Memory B cell (primary cell): ENCODE data around the gene RAPGEF4.

Source experiments
- ATAC-seq: fragments of 150-1000 bp; cut with Tn5 transposase; 2 replicates; pipeline ENCODE4 v1.10.0; 2021; ENCODE audit warnings: low read depth, mild to moderate bottlenecking, moderate library complexity
- DNase-seq, 2 donors: peaks; one replicate each; pipeline ENCODE4 v3.0.0; 2022; ENCODE audit warnings: low spot score in 2 of 2
- H3K27ac Mint-ChIP-seq: one replicate; pipeline ENCODE4 v1.8.0; 2022; ENCODE audit warnings: mild to moderate bottlenecking, moderate library complexity, mixed read lengths
- H3K27me3 Mint-ChIP-seq: one replicate; pipeline ENCODE4 v1.8.0; 2022; ENCODE audit warnings: mixed read lengths
- H3K36me3 Mint-ChIP-seq: one replicate; pipeline ENCODE4 v1.8.0; 2022; ENCODE audit warnings: mild to moderate bottlenecking, mixed read lengths
- H3K4me1 Mint-ChIP-seq: one replicate; pipeline ENCODE4 v1.8.0; 2022; ENCODE audit warnings: mixed read lengths
- H3K4me3 Mint-ChIP-seq: one replicate; pipeline ENCODE4 v1.8.0; 2022; ENCODE audit warnings: mild to moderate bottlenecking, moderate library complexity, mixed read lengths
- H3K9me3 Mint-ChIP-seq: one replicate; pipeline ENCODE4 v1.8.0; 2022; ENCODE audit warnings: mixed read lengths

Gene RAPGEF4

DNA sequence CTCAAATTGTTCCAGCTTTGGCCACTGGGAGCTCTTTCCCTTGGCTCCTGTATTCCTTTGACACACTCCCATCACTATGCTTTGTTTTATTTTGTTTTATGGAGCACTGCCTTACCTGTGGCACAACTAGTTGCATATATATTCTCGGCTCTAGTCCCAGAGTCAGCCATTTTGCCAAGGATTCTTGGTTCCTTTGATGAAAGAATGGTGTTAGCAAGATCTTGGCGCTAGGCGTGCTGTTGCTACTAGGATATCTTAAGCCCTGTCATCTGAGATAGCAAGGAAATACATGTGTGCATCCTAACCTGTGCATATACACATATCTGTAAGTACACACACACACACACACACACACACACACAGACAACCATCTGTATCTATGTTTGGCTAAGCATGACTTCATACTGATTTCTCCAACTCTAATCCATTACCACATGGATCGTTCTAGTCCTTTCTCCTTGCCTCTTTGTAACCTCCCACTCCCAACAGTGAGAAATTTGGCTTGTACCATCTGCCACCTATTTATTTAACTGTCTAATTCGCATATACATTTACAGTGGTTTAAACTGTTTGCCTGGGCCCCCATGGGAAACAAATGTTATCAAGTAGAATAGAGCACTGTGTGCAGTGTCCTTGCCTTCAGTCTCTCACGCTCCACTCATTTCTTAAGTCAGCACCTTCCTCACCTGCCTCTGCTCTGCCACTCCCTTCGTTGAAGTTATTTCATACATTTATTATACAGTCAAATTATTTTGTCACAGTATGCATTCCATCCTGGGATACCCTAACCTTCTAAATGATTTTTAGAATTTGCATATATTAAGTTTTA lies 202.5 kb downstream of the RAPGEF4 start:
- H3K9me3 Mint-ChIP-seq: no peaks in the 10 kb centered on the region
- no peaks in the 10 kb centered on the region for H3K4me1 Mint-ChIP-seq
- H3K36me3 Mint-ChIP-seq: no peaks in the 10 kb centered on the region
- no peak overlapping the region for H3K4me3 Mint-ChIP-seq
- no peak overlapping the region for H3K27ac Mint-ChIP-seq
- H3K27me3 Mint-ChIP-seq: peaks cover 13% of the 10 kb centered on the region
- no peak for DNase-seq
- no peak for ATAC-seq

DNA sequence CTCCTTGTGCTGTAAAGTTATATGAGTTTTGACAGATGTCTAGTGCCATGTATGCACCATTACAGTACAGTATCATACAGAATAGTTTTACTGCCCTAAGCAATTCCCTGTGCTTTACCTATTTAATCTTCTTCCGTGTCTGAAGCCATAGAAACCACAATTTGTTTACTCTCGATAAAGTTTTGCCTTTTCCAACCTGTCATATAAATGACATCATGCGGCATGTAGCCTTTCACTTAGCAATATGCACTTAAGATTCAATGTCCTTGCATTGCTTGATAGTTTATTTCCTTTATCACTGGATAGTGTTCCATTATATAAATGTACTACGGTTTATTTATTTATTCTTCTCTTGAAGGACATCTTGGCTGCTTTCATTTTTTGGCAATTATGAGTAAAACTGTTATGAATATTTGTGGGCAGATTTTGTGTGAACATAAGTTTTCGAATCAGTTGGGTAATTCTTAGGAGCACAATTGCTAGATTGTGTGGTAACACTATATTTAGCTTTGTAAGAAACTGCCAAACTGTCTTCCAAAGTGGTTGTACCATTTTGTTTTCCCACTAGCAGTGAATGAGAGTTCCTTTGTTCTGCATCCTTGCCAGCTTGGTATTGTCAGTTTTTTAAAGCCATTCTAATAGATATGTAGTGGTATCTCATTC lies 203.2 kb downstream of the RAPGEF4 start:
- H3K27me3 Mint-ChIP-seq: peaks cover 12% of the 10 kb centered on the region
- ATAC-seq (no peak), DNase-seq (no peak)
- no peaks in the 10 kb centered on the region for H3K36me3 Mint-ChIP-seq
- no peak overlapping the region for H3K4me3 Mint-ChIP-seq
- no peaks in the 10 kb centered on the region for H3K9me3 Mint-ChIP-seq
- no peaks in the 10 kb centered on the region for H3K4me1 Mint-ChIP-seq
- H3K27ac Mint-ChIP-seq: no peak overlapping the region

DNA sequence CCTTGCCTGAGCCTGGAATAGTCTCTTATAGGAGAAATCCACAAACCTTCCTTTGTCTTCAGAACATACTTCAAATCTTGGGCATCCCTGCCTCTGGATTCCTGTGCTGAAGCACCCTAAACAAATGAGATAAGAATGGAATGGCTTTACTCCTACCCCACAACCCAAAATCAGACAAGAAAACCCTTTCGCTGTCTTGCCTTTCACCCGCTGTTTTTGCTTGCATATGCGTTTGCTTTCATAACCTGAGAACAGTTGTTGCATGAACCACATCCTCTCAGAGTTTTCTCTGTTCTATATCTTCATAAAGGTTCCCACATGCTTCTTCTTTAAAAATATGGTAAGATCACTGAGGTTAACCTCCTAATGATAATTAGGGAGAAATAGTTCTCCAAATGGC lies 207.9 kb downstream of the RAPGEF4 start:
- H3K4me3 Mint-ChIP-seq: no peak overlapping the region
- no peaks in the 10 kb centered on the region for H3K36me3 Mint-ChIP-seq
- peaks cover 1% of the 10 kb centered on the region for H3K9me3 Mint-ChIP-seq
- ATAC-seq: no peak
- H3K27me3 Mint-ChIP-seq: peaks cover 11% of the 10 kb centered on the region
- no peak for DNase-seq
- no peaks in the 10 kb centered on the region for H3K4me1 Mint-ChIP-seq
- no peak overlapping the region for H3K27ac Mint-ChIP-seq

DNA sequence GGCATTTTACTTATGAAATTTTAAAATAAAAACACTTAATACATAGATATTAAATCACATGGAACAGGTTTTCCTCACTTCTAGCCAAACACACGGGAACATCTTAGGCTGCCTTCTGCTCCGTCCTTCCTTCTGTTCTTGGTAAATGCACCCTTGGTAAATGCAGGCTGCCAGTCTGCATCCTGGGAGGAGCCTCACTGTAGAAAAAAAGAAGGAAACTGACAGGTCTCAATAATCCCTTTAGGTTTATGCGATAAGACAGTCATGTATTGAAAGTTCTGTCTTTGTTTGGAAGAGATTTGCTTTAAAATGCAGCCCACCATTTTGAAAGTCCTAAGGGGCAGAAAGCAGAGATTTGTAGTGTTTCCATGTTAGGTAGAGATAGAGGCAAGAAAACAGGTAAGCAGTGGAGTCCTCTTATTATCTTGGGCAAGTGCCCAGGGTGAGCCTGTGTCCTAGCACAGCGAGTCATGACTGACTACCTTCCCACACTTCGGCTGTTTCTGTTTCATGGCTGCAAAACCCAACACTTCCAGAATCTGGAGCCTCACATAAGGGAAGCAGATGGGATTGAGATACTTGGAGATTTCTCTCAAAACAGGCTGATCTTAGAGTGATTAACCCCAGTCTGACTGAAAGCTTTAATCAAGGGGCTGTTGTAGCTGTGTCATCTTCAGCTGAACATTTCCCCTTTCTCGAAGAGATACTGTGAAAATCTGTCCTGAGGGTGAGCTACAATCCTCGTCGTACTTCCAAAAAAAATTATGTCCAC lies 208.6 kb downstream of the RAPGEF4 start:
- Mint-ChIP-seq H3K27ac (no peak overlapping the region), H3K9me3 (peaks cover 1% of the 10 kb centered on the region), H3K4me1 (no peaks in the 10 kb centered on the region), H3K4me3 (no peak overlapping the region), H3K36me3 (no peaks in the 10 kb centered on the region), H3K27me3 (peaks cover 11% of the 10 kb centered on the region)
- no peak for DNase-seq
- no peak for ATAC-seq

DNA sequence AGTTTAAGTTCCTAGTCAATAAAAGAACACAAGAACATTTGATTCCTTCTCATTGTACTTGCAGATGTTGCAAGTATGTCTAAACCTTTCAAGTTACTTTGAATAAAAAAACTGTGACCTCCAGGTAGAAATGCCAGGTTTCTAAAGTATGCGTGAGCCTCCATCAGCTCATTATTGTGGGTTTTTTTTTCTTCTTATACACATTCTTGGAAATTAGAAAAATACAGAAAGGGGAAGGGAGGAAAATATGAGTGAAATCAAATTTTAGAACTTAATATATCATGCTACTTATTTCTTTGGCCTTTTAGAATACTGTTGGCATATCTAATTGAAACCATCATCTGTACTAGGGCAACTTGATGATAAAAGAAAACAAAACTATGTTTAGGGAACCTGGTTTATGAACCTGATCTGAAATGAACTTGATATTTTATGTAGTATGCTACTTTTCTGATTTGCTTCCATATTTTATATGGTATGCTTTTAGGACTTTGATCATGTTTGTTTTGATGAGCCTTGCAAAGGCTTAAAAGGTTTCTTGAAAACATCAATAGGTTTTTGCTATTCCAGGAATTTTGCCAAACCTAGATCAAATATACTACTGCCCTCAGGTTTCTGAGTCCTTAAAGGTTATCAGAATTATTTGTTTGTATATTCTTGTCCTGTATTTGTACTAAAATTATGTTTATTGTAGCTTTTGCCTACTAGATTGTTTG lies 209.3 kb downstream of the RAPGEF4 start:
- Mint-ChIP-seq H3K36me3 (no peaks in the 10 kb centered on the region), H3K9me3 (peaks cover 1% of the 10 kb centered on the region), H3K27me3 (peaks cover 9% of the 10 kb centered on the region)

DNA sequence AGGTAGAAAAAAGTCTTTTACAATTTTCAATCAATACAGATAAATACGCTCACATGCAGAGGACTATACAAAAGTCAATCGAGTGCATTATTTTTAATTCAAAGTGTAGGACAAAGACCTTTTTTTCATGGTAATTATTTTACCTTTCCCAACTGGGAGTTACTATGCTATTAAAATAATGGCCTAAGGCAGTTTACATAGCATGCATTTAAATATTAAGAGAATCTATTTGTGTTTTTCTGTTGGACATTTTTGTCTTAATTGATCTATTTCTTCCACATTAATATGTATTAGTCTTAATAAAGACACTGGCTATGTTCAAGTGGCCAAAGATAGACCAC lies 209.8 kb downstream of the RAPGEF4 start:
- H3K27me3 Mint-ChIP-seq: peaks cover 9% of the 10 kb centered on the region
- no peak overlapping the region for H3K4me3 Mint-ChIP-seq
- H3K36me3 Mint-ChIP-seq: no peaks in the 10 kb centered on the region
- no peak for DNase-seq
- H3K27ac Mint-ChIP-seq: no peak overlapping the region
- ATAC-seq: no peak
- no peaks in the 10 kb centered on the region for H3K4me1 Mint-ChIP-seq
- peaks cover 1% of the 10 kb centered on the region for H3K9me3 Mint-ChIP-seq

More for the DNA sequence above, 209.3 kb downstream of the RAPGEF4 start:
- ATAC-seq: no peak
- H3K4me3 Mint-ChIP-seq: no peak overlapping the region
- no peaks in the 10 kb centered on the region for H3K4me1 Mint-ChIP-seq
- no peak overlapping the region for H3K27ac Mint-ChIP-seq
- no peak for DNase-seq

DNA sequence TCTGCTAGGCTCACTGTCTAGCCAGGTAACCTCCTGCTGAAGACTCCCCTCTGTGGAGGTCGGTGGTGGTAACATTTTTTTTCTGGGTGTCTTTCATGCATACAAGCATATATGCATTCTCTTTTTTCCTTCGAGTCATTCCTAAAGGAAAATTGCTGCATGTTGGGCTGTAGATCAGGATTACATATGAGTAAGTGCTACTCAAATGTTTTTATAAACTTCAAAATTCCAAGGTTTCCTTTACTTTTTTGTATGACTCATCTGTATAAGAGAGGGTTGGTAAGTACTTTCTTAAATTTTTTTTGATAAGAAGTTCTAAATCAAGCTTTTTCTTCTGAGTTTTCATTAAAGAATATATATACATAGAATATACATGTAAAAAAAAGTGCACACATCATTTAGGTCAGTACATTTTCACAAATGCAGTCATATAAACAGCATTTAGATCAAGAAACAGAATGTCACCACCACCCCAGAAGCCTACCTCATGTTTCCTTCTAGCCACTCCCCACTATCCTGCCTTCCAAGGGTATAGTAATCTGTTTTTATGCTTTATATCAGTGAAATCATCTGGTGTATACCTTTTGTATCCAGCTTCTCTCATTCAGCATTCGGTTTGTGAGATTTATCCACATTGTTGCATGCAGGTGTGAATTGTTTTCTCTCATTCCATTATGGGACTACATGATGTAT lies 212.0 kb downstream of the RAPGEF4 start:
- H3K27me3 Mint-ChIP-seq: peaks cover 13% of the 10 kb centered on the region
- no peak for ATAC-seq
- peaks cover 1% of the 10 kb centered on the region for H3K9me3 Mint-ChIP-seq
- H3K4me1 Mint-ChIP-seq: no peaks in the 10 kb centered on the region
- DNase-seq: no peak
- H3K27ac Mint-ChIP-seq: no peak overlapping the region
- H3K36me3 Mint-ChIP-seq: no peaks in the 10 kb centered on the region
- H3K4me3 Mint-ChIP-seq: no peak overlapping the region

DNA sequence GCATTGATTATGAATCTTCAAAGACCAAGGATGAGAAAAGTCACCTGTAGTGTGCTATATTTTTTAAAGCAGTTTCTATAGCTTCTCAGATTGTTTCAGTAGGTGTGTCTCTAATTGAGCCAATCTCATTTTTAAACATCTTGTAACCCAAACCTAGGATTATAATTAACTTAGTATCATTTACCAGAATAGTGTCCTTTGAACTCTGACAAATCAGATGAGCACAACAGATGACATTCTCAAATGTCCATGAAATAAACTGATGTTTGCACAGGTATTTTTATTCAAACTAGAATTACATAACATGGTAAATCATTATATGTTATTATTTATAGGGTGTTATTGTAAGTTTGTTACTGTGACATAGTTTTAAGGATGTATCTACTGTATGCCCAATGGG lies 213.9 kb downstream of the RAPGEF4 start:
- no peak overlapping the region for H3K4me3 Mint-ChIP-seq
- peaks cover 1% of the 10 kb centered on the region for H3K9me3 Mint-ChIP-seq
- H3K27me3 Mint-ChIP-seq: peaks cover 10% of the 10 kb centered on the region
- H3K36me3 Mint-ChIP-seq: no peaks in the 10 kb centered on the region
- H3K27ac Mint-ChIP-seq: no peak overlapping the region
- H3K4me1 Mint-ChIP-seq: no peaks in the 10 kb centered on the region
- DNase-seq (no peak), ATAC-seq (no peak)

DNA sequence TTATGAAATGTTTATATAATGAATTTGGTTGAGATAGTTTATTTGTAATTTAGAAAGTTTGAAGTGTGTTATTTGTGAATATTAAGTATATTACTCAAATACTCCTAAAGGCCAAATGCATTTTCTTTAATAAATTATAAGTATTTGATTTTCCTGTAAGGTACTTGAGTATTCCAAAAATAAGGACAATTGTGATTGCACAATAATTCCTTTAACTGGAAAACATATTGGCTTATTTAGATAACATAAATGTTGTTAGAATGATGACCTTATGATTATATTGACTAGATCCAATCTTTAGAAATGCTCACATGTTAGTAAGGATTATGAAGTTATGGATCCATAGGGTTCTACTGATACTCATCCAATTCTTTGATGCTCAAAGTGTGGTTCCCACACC lies 214.9 kb downstream of the RAPGEF4 start:
- ATAC-seq (no peak), DNase-seq (no peak)
- H3K36me3 Mint-ChIP-seq: no peaks in the 10 kb centered on the region
- H3K4me1 Mint-ChIP-seq: no peaks in the 10 kb centered on the region
- peaks cover 10% of the 10 kb centered on the region for H3K27me3 Mint-ChIP-seq
- no peak overlapping the region for H3K27ac Mint-ChIP-seq
- no peak overlapping the region for H3K4me3 Mint-ChIP-seq
- peaks cover 1% of the 10 kb centered on the region for H3K9me3 Mint-ChIP-seq

DNA sequence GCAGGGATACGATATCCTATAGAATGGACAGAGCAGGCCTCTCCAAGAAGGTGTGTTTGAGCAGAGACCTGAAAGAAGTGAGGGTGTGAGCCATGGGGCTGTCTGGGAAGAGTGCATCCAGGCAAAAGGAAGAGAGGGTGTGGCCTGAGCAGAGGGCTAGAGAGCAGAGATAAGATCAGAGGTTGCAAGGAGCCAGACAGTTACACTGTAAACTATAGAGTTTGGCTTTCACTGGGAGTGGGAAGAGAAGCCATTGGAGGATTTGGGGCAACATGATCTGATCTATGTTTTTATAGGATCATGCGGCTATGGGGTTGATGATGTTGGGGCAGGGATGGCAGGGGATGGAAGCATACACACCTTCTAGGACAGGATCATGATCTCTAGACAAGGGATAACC lies 215.9 kb downstream of the RAPGEF4 start:
- no peak overlapping the region for H3K4me3 Mint-ChIP-seq
- peaks cover 1% of the 10 kb centered on the region for H3K9me3 Mint-ChIP-seq
- H3K27ac Mint-ChIP-seq: no peak overlapping the region
- DNase-seq: no peak
- H3K36me3 Mint-ChIP-seq: no peaks in the 10 kb centered on the region
- no peak for ATAC-seq
- H3K4me1 Mint-ChIP-seq: no peaks in the 10 kb centered on the region
- H3K27me3 Mint-ChIP-seq: peaks cover 7% of the 10 kb centered on the region

DNA sequence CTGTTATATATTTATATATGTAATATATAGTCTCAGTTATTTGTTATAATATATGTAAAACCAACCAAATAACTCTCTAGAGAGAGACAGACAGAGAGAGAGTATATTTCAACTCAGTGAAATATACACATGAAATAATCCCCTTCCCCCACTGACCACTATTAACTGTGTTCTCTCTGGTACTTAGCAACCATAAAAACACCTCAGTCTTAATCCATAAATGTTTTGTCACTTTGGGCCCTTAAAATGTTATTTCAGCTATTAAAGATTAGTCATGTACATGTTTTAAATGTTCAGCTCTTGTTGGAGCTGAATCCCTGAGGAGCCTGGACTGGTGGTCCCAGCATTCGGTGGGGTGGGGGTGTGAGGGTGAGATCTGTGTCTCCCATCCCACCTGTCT lies 217.8 kb downstream of the RAPGEF4 start:
- Mint-ChIP-seq H3K9me3 (no peaks in the 10 kb centered on the region), H3K36me3 (no peaks in the 10 kb centered on the region), H3K27me3 (peaks cover 5% of the 10 kb centered on the region), H3K27ac (no peak overlapping the region), H3K4me1 (no peaks in the 10 kb centered on the region), H3K4me3 (no peak overlapping the region)
- ATAC-seq (no peak), DNase-seq (no peak)

DNA sequence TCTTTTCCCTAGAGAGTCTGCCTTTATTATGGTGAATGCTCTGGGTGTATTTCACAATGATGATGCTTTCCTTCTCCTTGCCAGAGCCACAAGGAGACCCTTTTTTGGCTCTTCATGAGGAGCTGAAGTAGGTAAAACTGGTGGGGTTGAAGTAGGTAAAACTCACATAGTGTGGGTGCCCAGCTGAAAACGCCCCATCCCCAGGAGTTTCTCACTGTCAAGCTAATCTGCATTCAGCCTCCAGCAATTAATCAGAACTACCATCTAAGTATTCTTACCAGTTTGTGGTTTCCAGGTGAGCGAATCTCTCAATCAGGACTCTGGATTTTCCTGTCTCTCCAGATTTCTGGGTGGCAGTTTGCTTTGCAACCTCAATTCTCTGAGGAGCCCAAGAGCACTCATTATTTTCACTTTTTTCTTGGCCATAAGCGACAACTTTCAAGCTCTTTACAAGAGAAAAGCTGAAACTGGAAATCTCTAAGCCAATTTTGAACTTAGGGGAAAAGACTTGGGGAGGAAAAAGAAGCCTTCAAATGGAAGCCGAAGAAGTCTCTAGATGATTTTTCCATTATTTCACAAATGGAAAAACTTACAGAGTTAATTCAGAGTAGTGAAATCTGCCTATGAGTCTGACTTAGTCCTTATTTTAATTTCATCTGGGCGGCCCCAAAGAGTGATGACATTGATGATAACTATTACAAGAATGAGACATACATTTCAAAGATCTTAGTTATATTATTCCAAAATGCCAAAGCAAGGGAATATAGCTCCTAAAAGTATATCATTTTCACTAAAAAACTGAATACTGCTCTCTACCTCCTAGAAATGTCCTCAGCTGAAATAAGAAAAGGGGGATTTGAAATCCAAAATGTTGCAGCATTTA lies 218.6 kb downstream of the RAPGEF4 start:
- H3K4me3 Mint-ChIP-seq: no peak overlapping the region
- H3K27ac Mint-ChIP-seq: no peak overlapping the region
- DNase-seq (no peak), ATAC-seq (no peak)
- peaks cover 6% of the 10 kb centered on the region for H3K27me3 Mint-ChIP-seq
- no peaks in the 10 kb centered on the region for H3K4me1 Mint-ChIP-seq
- H3K9me3 Mint-ChIP-seq: no peaks in the 10 kb centered on the region
- H3K36me3 Mint-ChIP-seq: no peaks in the 10 kb centered on the region

DNA sequence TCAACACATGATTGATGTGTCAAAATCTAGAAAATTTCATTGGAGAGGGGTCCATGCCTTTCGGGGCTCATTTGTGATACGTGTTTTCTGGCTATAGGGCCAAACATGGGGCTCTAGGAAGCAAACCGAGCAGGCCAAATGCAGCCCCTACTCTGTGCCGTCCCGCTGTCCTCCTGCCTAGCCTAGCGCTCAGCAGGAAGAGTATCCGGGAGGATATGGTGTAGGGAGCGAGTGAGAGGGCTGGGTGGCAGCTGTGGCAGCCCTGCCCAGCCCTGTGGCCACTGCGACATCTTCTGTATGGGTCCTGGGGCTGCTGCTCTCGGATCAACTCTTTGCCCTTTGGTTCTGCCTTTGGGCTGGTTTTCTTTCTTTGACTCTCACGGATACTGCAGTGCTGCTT lies 219.9 kb downstream of the RAPGEF4 start:
- H3K27ac Mint-ChIP-seq: no peak overlapping the region
- ATAC-seq (no peak), DNase-seq (no peak)
- H3K27me3 Mint-ChIP-seq: peaks cover 11% of the 10 kb centered on the region
- H3K9me3 Mint-ChIP-seq: no peaks in the 10 kb centered on the region
- no peak overlapping the region for H3K4me3 Mint-ChIP-seq
- no peaks in the 10 kb centered on the region for H3K36me3 Mint-ChIP-seq
- H3K4me1 Mint-ChIP-seq: no peaks in the 10 kb centered on the region
